SK-N-SH (cell line): ENCODE results near the gene CATSPERD.

ENCODE experiments used
- CHD2 ChIP-seq: fragments of 150-350 bp; IDR thresholded peaks from 2 replicates; pipeline ENCODE4 v1.6.1; 2018; ENCODE audit warnings: low read length; ENCODE audit not compliant: partially characterized antibody
- CTCF ChIP-seq: fragments of 200-600 bp; sonication (generic); IDR thresholded peaks from 2 replicates; pipeline ENCODE4 v1.6.1; 2017; ENCODE audit warnings: antibody characterized with exemption, mild to moderate bottlenecking, moderate library complexity
- EZH2phosphoT487 ChIP-seq: fragments of 200-600 bp; sonication (generic); IDR thresholded peaks from 2 replicates; pipeline ENCODE4 v1.6.1; 2017; ENCODE audit warnings: low read depth, mixed run types, mild to moderate bottlenecking, antibody characterized with exemption, moderate library complexity, borderline replicate concordance
- FOXJ3 ChIP-seq: sonication (generic); formaldehyde crosslinking; IDR thresholded peaks from 2 replicates; pipeline ENCODE4 v1.5.1; 2020; ENCODE audit warnings: mild to moderate bottlenecking, missing genetic modification reagents
- GATA2 ChIP-seq: sonication (generic); formaldehyde crosslinking; IDR thresholded peaks from 2 replicates; pipeline ENCODE4 v1.5.0; 2020; ENCODE audit warnings: mild to moderate bottlenecking, missing genetic modification reagents
- POLR2AphosphoS5 ChIP-seq: IDR thresholded peaks from 2 replicates; pipeline ENCODE4 v1.6.1; 2012; ENCODE audit warnings: low read depth, low read length
- SMC3 ChIP-seq: IDR thresholded peaks from 2 replicates; pipeline ENCODE4 v1.6.1; 2012; ENCODE audit warnings: low read depth, low read length, improper control_type of control experiment
- ZBTB33 ChIP-seq: IDR thresholded peaks from 2 replicates; pipeline ENCODE4 v1.4.0; 2012; ENCODE audit warnings: low read depth, borderline replicate concordance
- TF ChIP-seq, protein P1 (sequence below): IDR thresholded peaks from 2 replicates; pipeline ENCODE4; 2012
- TF ChIP-seq, protein P2 (sequence below): IDR thresholded peaks from 2 replicates; pipeline ENCODE4 v1.6.1; 2012; ENCODE audit warnings: mild to moderate bottlenecking, low read depth, low read length, moderate library complexity
- TF ChIP-seq, protein P3 (sequence below): IDR thresholded peaks from 2 replicates; pipeline ENCODE4 v1.4.0; 2012; ENCODE audit warnings: low read depth, borderline replicate concordance

DNA sequence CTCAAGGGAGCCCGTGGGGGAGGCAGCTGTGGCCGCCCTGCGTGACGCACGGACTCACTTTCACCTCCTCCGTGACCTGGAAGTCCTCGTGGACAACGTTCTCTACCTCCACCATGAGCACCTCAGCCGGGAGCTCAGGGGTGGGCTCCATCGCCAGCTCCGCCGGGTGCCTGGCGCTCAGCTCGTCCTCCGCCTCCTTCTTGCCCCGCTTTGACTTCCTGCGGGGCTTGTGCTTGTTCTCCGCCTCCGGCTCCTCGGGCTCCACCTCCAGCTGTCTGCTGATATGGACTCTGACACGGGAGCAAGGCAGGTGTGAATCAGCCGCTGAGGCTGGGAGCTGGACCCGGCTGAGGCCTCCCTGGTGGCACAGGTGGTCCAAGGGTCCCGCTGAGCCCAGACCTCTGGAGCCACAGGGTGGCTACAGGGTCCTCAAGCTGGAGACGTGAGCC, 8.7 kb upstream of the CATSPERD start:
- TF ChIP-seq SMC3, result no peak
- TF ChIP-seq FOXJ3 (CRISPR knock-in tag), result no peak
- no peak for TF ChIP-seq CTCF
- TF ChIP-seq ZBTB33, result no peak
- TF ChIP-seq GATA2 (CRISPR knock-in tag), result no peak
- TF ChIP-seq POLR2AphosphoS5, result no peak
- TF ChIP-seq EZH2phosphoT487, result no peak
- TF ChIP-seq, protein P1, sequence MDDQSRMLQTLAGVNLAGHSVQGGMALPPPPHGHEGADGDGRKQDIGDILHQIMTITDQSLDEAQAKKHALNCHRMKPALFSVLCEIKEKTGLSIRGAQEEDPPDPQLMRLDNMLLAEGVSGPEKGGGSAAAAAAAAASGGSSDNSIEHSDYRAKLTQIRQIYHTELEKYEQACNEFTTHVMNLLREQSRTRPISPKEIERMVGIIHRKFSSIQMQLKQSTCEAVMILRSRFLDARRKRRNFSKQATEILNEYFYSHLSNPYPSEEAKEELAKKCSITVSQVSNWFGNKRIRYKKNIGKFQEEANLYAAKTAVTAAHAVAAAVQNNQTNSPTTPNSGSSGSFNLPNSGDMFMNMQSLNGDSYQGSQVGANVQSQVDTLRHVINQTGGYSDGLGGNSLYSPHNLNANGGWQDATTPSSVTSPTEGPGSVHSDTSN, result no peak
- TF ChIP-seq CHD2, result no peak
- TF ChIP-seq, protein P2, sequence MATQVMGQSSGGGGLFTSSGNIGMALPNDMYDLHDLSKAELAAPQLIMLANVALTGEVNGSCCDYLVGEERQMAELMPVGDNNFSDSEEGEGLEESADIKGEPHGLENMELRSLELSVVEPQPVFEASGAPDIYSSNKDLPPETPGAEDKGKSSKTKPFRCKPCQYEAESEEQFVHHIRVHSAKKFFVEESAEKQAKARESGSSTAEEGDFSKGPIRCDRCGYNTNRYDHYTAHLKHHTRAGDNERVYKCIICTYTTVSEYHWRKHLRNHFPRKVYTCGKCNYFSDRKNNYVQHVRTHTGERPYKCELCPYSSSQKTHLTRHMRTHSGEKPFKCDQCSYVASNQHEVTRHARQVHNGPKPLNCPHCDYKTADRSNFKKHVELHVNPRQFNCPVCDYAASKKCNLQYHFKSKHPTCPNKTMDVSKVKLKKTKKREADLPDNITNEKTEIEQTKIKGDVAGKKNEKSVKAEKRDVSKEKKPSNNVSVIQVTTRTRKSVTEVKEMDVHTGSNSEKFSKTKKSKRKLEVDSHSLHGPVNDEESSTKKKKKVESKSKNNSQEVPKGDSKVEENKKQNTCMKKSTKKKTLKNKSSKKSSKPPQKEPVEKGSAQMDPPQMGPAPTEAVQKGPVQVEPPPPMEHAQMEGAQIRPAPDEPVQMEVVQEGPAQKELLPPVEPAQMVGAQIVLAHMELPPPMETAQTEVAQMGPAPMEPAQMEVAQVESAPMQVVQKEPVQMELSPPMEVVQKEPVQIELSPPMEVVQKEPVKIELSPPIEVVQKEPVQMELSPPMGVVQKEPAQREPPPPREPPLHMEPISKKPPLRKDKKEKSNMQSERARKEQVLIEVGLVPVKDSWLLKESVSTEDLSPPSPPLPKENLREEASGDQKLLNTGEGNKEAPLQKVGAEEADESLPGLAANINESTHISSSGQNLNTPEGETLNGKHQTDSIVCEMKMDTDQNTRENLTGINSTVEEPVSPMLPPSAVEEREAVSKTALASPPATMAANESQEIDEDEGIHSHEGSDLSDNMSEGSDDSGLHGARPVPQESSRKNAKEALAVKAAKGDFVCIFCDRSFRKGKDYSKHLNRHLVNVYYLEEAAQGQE, result no peak
- TF ChIP-seq, protein P3, sequence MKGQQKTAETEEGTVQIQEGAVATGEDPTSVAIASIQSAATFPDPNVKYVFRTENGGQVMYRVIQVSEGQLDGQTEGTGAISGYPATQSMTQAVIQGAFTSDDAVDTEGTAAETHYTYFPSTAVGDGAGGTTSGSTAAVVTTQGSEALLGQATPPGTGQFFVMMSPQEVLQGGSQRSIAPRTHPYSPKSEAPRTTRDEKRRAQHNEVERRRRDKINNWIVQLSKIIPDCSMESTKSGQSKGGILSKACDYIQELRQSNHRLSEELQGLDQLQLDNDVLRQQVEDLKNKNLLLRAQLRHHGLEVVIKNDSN, result no peak
